GM23338 (cell line): ENCODE data around the gene CFAP58.

Experiments
- CREB1 ChIP-seq: fragments of 250-450 bp; sonication (Bioruptor Pico); IDR thresholded peaks from 2 replicates; pipeline ENCODE4 v1.5.0; 2020; ENCODE audit warnings: low read depth, mild to moderate bottlenecking, moderate library complexity
- CTCF ChIP-seq, 2 experiments: fragments of 200-600 bp in 1 of 2; sonication (generic) in 1 of 2; conservative IDR thresholded peaks; 2 replicates each; pipeline versions ENCODE4 v1.5.1 to v1.6.1; 2016 to 2017; ENCODE audit warnings: antibody characterized with exemption in 2 of 2, low read depth in 2 of 2, mild to moderate bottlenecking in 2 of 2, moderate library complexity in 1 of 2
- EZH2 ChIP-seq: fragments of 200-600 bp; sonication (generic); IDR thresholded peaks from one replicate; pipeline ENCODE4 v1.8.0; 2017; ENCODE audit warnings: antibody characterized with exemption, mild to moderate bottlenecking, low read depth; ENCODE audit not compliant: unreplicated experiment
- POLR2AphosphoS5 ChIP-seq: IDR thresholded peaks from 2 replicates; pipeline ENCODE4 v1.6.1; 2016; ENCODE audit warnings: antibody characterized with exemption, low read depth
- REST ChIP-seq: IDR thresholded peaks from one replicate; pipeline ENCODE4 v1.6.1; 2018; ENCODE audit warnings: antibody characterized with exemption; ENCODE audit not compliant: unreplicated experiment

GRCh38 chr10:104391969-104392296 is 38.3 kb downstream of the CFAP58 start:
- TF ChIP-seq CREB1 (no peak), CTCF (conservative IDR thresholded peaks at IDR 0.05; ENCODE audit: low read depth in 2 of 2) (no peak), EZH2 (no peak), REST (no peak), POLR2AphosphoS5 (no peak)
